Prostate gland (tissue), 2 donors: ENCODE results near the gene NAGPA. TPM values are rescaled to one million over a fixed set of nuclear protein-coding genes. Genes with fewer than 3 reads are reported as not detected.
"Not testable (repeated sequence)": the region's sequence is repeated elsewhere in the genome, so short reads cannot be mapped to it uniquely, and the experiment has no call there.

ENCODE experiments used
- DNase-seq: peaks from one replicate; pipeline ENCODE4 v3.0.0-alpha.2; 2019; ENCODE audit warnings: low spot score
- H3K27ac ChIP-seq, 2 donors: fragments of 200-600 bp; sonication (generic); 2 replicates each; pipeline ENCODE4 v1.5.1; 2017 to 2019
- H3K27me3 ChIP-seq: fragments of 200-600 bp; sonication (generic); replicated peaks from 2 replicates; pipeline ENCODE4 v1.5.1; 2019; ENCODE audit not compliant: insufficient read depth
- H3K36me3 ChIP-seq, 2 donors: fragments of 200-600 bp; sonication (generic); 1 replicate in 1 of 2; 2 replicates in 1 of 2; pipeline versions ENCODE4 v1.5.1 to v1.8.1; 2017 to 2019
- H3K4me1 ChIP-seq: fragments of 200-600 bp; sonication (generic); replicated peaks from 2 replicates; pipeline ENCODE4 v1.5.1; 2019
- H3K4me3 ChIP-seq, 2 donors: fragments of 200-600 bp; sonication (generic); 2 replicates each; pipeline ENCODE4 v1.5.1; 2017 to 2019
- H3K9me3 ChIP-seq: fragments of 200-600 bp; sonication (generic); 2 replicates; pipeline ENCODE4 v1.5.1; 2017
- CTCF ChIP-seq, 4 experiments: fragments of 200-600 bp in 2 of 4; fragments of 450-650 bp in 2 of 4; sonication (generic) in 2 of 4; IDR thresholded peaks; 1 replicate in 3 of 4; 2 replicates in 1 of 4; pipeline ENCODE4 v1.5.1; 2016 to 2019; ENCODE audit warnings: antibody characterized with exemption in 4 of 4, mild to moderate bottlenecking in 2 of 4, moderate library complexity in 2 of 4
- POLR2A ChIP-seq: fragments of 450-650 bp; IDR thresholded peaks from one replicate; pipeline ENCODE4 v1.6.1; 2016; ENCODE audit warnings: antibody characterized with exemption, mild to moderate bottlenecking
- POLR2AphosphoS5 ChIP-seq: sonication (generic); formaldehyde crosslinking; IDR thresholded peaks from one replicate; pipeline ENCODE4 v1.6.1; 2017; ENCODE audit warnings: antibody characterized with exemption
- WGBS: methylation state at CpG from one replicate; pipeline ENCODE4 v1.1.5; 2018; 5-methylcytosine and 5-hydroxymethylcytosine counted together
- intact Hi-C: fragments of 100-400 bp; cut with DNase I; formaldehyde crosslinking; loops from one replicate; pipeline ENCODE4 v1.14.2; 2022
- total RNA-seq, 2 donors: library from RNA; depleted of rRNA; stranded (reverse); fragments of >200 nt; gene quantifications; one replicate each; pipeline ENCODE4 v1.1.0, GENCODE V29; 2016

NAGPA gene
- 10 to 100 TPM; 29.1 to 32.3 TPM for total RNA-seq

- H3K9me3 ChIP-seq, result no peaks in the 10 kb centered on the region
- H3K4me3 ChIP-seq, result peak within 1 kb of the TSS; percentile 82 to 86
- DNase-seq, result peak; percentile 92
- intact Hi-C loops, result no loop called here
- H3K27ac ChIP-seq, result peak within 1 kb of the TSS; percentile 72 to 73
- H3K4me1 ChIP-seq, result peaks cover 4% of the 10 kb centered on the region
- WGBS, result under 1% methylated on average over 94 of the region's 104 CpGs
- TF ChIP-seq POLR2AphosphoS5 (peak; percentile 88), CTCF (IDR thresholded peaks at IDR 0.05) (peak in 1 of 4 experiments; percentile 13), POLR2A (no peak)
- no peaks in the 10 kb centered on the region for H3K36me3 ChIP-seq
- H3K27me3 ChIP-seq, result no peaks in the 10 kb centered on the region
Observed at GRCh38 chr16:5033256-5034166, at the start of gene NAGPA. TSS of gene NAGPA (minus strand) at chr16:5033935. CDS start at chr16:5033914, 21 bp downstream.

GRCh38 chr16:5080996-5081395 lies 47.3 kb upstream of the NAGPA start:
- H3K9me3 ChIP-seq, DNase-seq, H3K27me3 ChIP-seq, intact Hi-C loops, H3K4me1 ChIP-seq, H3K36me3 ChIP-seq, H3K4me3 ChIP-seq, H3K27ac ChIP-seq: not testable (repeated sequence)
- WGBS, result 76% methylated on average over 6 of the region's 9 CpGs

- H3K36me3 ChIP-seq, intact Hi-C loops: not testable (repeated sequence)
Observed at GRCh38 chr16:5080461-5080860, 46.7 kb upstream of the NAGPA start.

GRCh38 chr16:5078626-5079025 lies 44.9 kb upstream of the NAGPA start:
- intact Hi-C loops, result no loop called here
- Histone ChIP-seq H3K27ac (no peak overlapping the region), H3K4me1 (no peaks in the 10 kb centered on the region), H3K36me3 (no peaks in the 10 kb centered on the region), H3K4me3 (no peak overlapping the region), H3K9me3 (no peaks in the 10 kb centered on the region), H3K27me3 (no peaks in the 10 kb centered on the region)
- TF ChIP-seq POLR2AphosphoS5 (no peak), POLR2A (no peak), CTCF (IDR thresholded peaks at IDR 0.05) (no peak)
- WGBS, result 88% methylated on average over 17 of the region's 17 CpGs
- no peak for DNase-seq

More at GRCh38 chr16:5080461-5080860, 46.7 kb upstream of the NAGPA start:
- not testable (repeated sequence) for H3K9me3 ChIP-seq, H3K4me1 ChIP-seq, H3K4me3 ChIP-seq, H3K27ac ChIP-seq, DNase-seq, H3K27me3 ChIP-seq
- 93% methylated on average over 6 of the region's 12 CpGs for WGBS

- Histone ChIP-seq H3K27me3 (no peaks in the 10 kb centered on the region), H3K4me1 (no peaks in the 10 kb centered on the region), H3K9me3 (no peaks in the 10 kb centered on the region), H3K27ac (no peak overlapping the region), H3K36me3 (no peaks in the 10 kb centered on the region), H3K4me3 (no peak overlapping the region)
- 96% methylated on average over 12 of the region's 13 CpGs for whole genome bisulfite sequencing
- no peak for DNase-seq
- TF ChIP-seq CTCF (IDR thresholded peaks at IDR 0.05) (no peak), POLR2AphosphoS5 (no peak), POLR2A (no peak)
- intact Hi-C loops, result no loop called here
Observed at GRCh38 chr16:5077304-5077703, 43.6 kb upstream of the NAGPA start.

GRCh38 chr16:5075637-5076036 lies 41.9 kb upstream of the NAGPA start:
- no peak for DNase-seq
- 73% methylated on average over 5 of the region's 5 CpGs for WGBS
- intact Hi-C loops, result no loop called here
- no peaks in the 10 kb centered on the region for H3K9me3 ChIP-seq
- no peak overlapping the region for H3K4me3 ChIP-seq
- no peaks in the 10 kb centered on the region for H3K36me3 ChIP-seq
- no peak overlapping the region for H3K27ac ChIP-seq
- TF ChIP-seq CTCF (IDR thresholded peaks at IDR 0.05), result no peak
- no peak for TF ChIP-seq POLR2A
- TF ChIP-seq POLR2AphosphoS5, result no peak
- H3K27me3 ChIP-seq, result no peaks in the 10 kb centered on the region
- no peaks in the 10 kb centered on the region for H3K4me1 ChIP-seq

GRCh38 chr16:5073771-5074170 lies 40.0 kb upstream of the NAGPA start:
- WGBS, result 91% methylated on average over 15 of the region's 15 CpGs
- DNase-seq, H3K9me3 ChIP-seq, H3K27ac ChIP-seq, H3K4me1 ChIP-seq, H3K36me3 ChIP-seq, H3K27me3 ChIP-seq, intact Hi-C loops, H3K4me3 ChIP-seq: not testable (repeated sequence)
